Fibroblast of the aortic adventitia (primary cell): ENCODE data around the gene TPR. TPM values are rescaled to one million over a fixed set of nuclear protein-coding genes. Genes with fewer than 3 reads are reported as not detected.

Source experiments
- DNase-seq: peaks from one replicate; pipeline ENCODE4 v3.0.0-alpha.2; 2010; ENCODE audit warnings: low read depth
- H3K4me3 ChIP-seq: 2 replicates; pipeline ENCODE4 v1.5.1; 2011; ENCODE audit warnings: low read depth, mild to moderate bottlenecking, control low read depth, low read length, moderate library complexity
- total RNA-seq: library from RNA; depleted of rRNA; stranded (reverse); fragments of >200 nt; gene quantifications from 2 replicates; pipeline ENCODE4 v1.2.3, GENCODE V29; 2012; ENCODE audit warnings: low replicate concordance
- TF ChIP-seq, protein P1 (sequence below): IDR thresholded peaks from 2 replicates; pipeline ENCODE4 v1.5.1; 2011; ENCODE audit warnings: mild to moderate bottlenecking, low read length, control low read depth, inconsistent platforms; ENCODE audit not compliant: insufficient read depth

Gene TPR
- total RNA-seq, 1 donor = 105 TPM

DNA sequence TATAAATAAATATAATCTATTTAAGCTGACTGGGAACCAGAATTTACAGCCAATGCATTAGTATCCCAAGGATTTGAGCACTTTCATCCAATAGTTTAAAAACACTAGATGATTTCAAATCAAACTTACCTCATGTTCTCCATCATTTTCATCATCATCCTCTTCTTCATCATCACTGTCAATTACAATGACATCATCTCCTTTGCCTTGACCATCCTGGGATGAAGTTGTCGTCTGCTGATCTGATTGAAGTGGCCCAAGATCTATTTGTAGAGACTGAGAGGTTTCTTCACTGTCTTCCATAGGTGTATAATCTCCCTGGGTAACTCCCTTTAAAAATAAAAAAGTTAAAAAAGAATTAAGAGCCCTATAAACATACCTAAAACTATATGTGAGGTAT lies 47.7 kb downstream of the TPR start:
- TF ChIP-seq, protein P1, sequence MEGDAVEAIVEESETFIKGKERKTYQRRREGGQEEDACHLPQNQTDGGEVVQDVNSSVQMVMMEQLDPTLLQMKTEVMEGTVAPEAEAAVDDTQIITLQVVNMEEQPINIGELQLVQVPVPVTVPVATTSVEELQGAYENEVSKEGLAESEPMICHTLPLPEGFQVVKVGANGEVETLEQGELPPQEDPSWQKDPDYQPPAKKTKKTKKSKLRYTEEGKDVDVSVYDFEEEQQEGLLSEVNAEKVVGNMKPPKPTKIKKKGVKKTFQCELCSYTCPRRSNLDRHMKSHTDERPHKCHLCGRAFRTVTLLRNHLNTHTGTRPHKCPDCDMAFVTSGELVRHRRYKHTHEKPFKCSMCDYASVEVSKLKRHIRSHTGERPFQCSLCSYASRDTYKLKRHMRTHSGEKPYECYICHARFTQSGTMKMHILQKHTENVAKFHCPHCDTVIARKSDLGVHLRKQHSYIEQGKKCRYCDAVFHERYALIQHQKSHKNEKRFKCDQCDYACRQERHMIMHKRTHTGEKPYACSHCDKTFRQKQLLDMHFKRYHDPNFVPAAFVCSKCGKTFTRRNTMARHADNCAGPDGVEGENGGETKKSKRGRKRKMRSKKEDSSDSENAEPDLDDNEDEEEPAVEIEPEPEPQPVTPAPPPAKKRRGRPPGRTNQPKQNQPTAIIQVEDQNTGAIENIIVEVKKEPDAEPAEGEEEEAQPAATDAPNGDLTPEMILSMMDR = no peak
- DNase-seq = no peak
- H3K4me3 ChIP-seq = no peak overlapping the region

DNA sequence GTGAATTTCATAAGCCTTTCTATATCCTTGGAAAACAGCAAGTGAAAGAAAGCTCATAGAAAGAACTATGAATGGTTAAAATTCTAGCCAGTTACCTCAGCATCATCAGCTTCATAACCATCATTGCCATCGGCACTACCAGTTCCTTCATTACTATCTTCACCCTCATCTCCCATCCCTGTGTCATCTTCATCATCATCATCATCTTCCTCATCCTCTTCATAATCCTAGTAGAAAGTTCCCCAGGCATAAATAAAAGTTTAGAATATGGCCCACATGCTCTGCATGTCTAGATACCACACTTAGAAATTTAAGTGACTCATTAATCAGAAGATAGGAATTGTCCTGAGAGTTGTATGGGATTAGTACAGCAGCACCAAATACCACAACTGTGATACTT lies 49.0 kb downstream of the TPR start:
- H3K4me3 ChIP-seq = no peak overlapping the region
- TF ChIP-seq, protein P1 = no peak
- no peak for DNase-seq

DNA sequence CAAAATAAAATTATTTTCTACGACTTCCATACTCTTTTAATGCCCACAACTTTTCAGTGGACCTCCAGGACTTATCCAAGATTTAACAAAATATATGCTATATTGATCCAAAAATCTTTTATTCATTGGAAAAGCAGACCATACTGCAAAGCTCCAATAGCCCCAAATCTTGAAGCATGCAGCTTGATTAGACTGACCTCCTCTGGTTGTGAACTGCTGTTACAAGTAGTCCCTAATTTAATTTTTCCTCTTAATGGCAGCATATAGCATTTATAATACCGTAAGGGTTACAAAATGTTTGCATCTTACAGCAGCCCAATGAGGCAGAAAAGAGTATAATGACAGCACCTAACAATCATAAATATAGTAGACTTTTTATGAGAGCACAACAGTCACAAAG lies 49.8 kb downstream of the TPR start:
- TF ChIP-seq, protein P1 = peak; percentile 51
- peak; percentile 33 for DNase-seq

DNA sequence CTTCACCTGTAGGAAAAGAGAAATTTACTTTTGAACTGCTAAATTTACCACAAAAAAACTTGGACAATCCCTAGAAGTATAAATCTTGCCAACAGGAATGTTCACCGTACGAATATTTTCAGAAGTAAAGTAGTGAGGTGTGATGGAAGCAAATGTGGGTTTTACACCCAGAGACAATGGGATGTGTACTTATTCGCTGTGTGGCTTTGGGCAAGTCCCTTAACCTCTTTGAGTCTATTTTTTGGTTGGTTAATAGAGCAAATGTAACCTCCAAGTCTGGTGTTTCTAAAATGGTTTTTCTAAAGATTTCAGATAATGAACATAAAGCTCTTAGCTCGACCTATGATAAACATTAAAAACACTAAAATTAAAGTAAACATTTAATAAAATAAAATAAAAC lies 51.2 kb downstream of the TPR start:
- H3K4me3 ChIP-seq = no peak overlapping the region
- DNase-seq = no peak

More for the DNA sequence above, 49.8 kb downstream of the TPR start:
- no peak overlapping the region for H3K4me3 ChIP-seq

DNA sequence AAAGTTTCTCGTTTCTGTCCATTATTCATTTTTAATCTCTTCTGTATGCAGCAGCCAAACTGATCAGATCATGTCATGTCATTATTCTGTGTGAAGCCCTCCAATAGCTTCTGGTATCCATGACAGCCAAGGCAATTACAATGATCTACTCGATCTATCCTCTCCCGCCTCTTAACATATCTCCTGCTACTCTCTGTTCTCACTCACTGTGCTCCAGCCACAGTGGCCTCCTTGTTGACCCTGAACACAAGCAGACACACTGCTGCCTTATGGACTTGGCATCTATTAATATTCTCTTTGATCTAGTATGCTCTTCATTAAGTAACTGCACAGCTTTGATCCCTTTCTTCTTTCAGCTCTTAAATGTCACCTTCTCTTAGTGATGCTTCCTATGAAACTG lies 59.5 kb downstream of the TPR start:
- DNase-seq = no peak
- TF ChIP-seq, protein P1 = no peak
- no peak overlapping the region for H3K4me3 ChIP-seq

More for the DNA sequence above, 51.2 kb downstream of the TPR start:
- TF ChIP-seq, protein P1 = no peak

DNA sequence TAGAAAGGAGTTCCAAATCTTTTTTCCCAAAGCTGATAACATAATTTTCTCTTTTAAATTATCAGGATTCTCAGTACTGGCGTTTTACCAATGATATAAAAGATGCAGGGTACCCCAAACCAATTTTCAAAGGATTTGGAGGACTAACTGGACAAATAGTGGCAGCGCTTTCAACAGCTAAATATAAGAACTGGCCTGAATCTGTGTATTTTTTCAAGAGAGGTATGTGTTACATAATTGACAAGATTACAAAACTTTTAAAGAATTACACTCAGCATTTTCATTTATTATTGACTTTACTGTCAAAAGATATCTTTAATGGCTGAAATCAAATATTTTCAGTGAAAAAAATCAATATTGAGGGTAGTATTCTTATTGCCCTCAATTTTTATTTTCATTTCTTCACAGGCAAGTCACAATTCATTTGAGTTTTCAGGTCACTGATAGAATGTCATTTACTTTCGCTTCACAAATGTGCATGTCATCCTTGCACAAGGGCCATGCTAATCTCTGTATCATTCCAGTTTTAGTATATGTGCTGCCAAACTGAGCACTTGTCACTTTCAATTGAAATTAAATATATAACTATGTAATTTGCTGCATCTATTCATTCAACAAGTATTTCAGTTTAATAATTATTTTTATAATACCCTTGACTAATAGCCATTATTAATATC lies 63.5 kb downstream of the TPR start:
- no peak for DNase-seq
- H3K4me3 ChIP-seq = no peak overlapping the region
- TF ChIP-seq, protein P1 = no peak

DNA sequence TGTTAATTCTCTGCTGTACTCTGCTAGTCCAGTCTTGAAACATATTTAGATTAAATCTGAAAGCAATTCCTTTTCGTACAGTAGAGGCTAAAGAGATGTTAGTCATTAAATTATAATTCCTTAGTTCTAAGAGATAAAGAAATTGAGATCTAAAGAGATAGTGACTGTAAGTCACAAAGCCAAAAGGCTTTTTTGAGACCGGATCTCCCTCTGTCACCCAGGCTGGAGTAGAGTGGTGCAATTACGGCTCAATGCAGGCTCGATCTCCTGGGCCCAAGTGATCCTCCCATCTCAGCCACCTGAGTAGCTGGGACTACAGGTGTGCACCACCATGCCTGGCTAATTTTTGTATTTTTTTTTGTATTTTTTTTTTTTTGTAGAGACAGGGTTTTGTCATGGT lies 64.7 kb downstream of the TPR start:
- no peak overlapping the region for H3K4me3 ChIP-seq
- TF ChIP-seq, protein P1 = no peak
- DNase-seq = no peak
